GM10266 (cell line): Measurements from ENCODE around the gene TSHZ3.

Source experiments
- DNase-seq: peaks from one replicate; pipeline ENCODE4 v3.0.0; 2012; ENCODE audit errors: extremely low spot score
- CTCF ChIP-seq: IDR thresholded peaks from 2 replicates; pipeline ENCODE4 v1.5.1; 2012; ENCODE audit warnings: mild to moderate bottlenecking, low read depth; ENCODE audit not compliant: control insufficient read depth, insufficient read depth; ENCODE audit errors: missing control alignments

Gene TSHZ3

GRCh38 chr19:31314156-31314555 lies 35.1 kb downstream of the TSHZ3 start:
- TF ChIP-seq CTCF: no peak
- DNase-seq: no peak

- TF ChIP-seq CTCF: no peak
- DNase-seq: no peak
These were observed 35.8 kb downstream of the TSHZ3 start for GRCh38 chr19:31313291-31314030.

- DNase-seq: no peak
- no peak for TF ChIP-seq CTCF
These were observed 36.5 kb downstream of the TSHZ3 start for GRCh38 chr19:31312677-31313244.

- no peak for TF ChIP-seq CTCF
- no peak for DNase-seq
These were observed 37.1 kb downstream of the TSHZ3 start for GRCh38 chr19:31312009-31312676.

- no peak for TF ChIP-seq CTCF
- DNase-seq: no peak
These were observed 38.7 kb downstream of the TSHZ3 start for GRCh38 chr19:31310432-31311133.

GRCh38 chr19:31308781-31309180 lies 40.5 kb downstream of the TSHZ3 start:
- no peak for DNase-seq
- no peak for TF ChIP-seq CTCF
